Left ventricle myocardium inferior (tissue), 1 donor: ENCODE measurements around the gene COBLL1. TPM values are rescaled to one million over a fixed set of nuclear protein-coding genes. Genes with fewer than 3 reads are reported as not detected.

Source experiments
- DNase-seq: peaks from one replicate; pipeline ENCODE4 v3.0.0-alpha.2; 2020
- H3K27ac ChIP-seq: fragments of 200-600 bp; replicated peaks from 2 replicates; pipeline ENCODE4 v1.8.0; 2021
- H3K27me3 ChIP-seq: fragments of 200-600 bp; 2 replicates; pipeline ENCODE4 v1.8.0; 2021; ENCODE audit warnings: low read depth
- H3K36me3 ChIP-seq: fragments of 200-600 bp; 2 replicates; pipeline ENCODE4 v1.8.0; 2021
- H3K4me1 ChIP-seq: fragments of 200-600 bp; 2 replicates; pipeline ENCODE4 v1.8.0; 2021
- H3K4me3 ChIP-seq: fragments of 200-600 bp; 2 replicates; pipeline ENCODE4 v1.8.0; 2021; ENCODE audit warnings: mild to moderate bottlenecking, moderate library complexity
- H3K9me3 ChIP-seq: fragments of 200-600 bp; replicated peaks from 2 replicates; pipeline ENCODE4 v1.8.0; 2021
- intact Hi-C: fragments of 100-400 bp; cut with micrococcal nuclease; formaldehyde crosslinking; loops from one replicate; pipeline ENCODE4 v1.11.0; 2022
- total RNA-seq: library from RNA; stranded (reverse); fragmentation: NEBNext Ultra II Directional; extraction: Animal tissue kit (Norgen Biotek cat#: 25700); gene quantifications from one replicate; pipeline ENCODE4 v1.2.1, GENCODE V29; 2021
- TF ChIP-seq, protein P1 (sequence below): fragments of 200-600 bp; IDR thresholded peaks from 2 replicates; pipeline ENCODE4 v1.8.0; 2021; ENCODE audit warnings: antibody characterized with exemption, mild to moderate bottlenecking, borderline replicate concordance
- donor health status: DM: no; HTN: yes; CAD: no; lungs with severe emphysema.

The COBLL1 gene
- total RNA-seq, 1 donor from 2014 or later, result 15.3 TPM

DNA sequence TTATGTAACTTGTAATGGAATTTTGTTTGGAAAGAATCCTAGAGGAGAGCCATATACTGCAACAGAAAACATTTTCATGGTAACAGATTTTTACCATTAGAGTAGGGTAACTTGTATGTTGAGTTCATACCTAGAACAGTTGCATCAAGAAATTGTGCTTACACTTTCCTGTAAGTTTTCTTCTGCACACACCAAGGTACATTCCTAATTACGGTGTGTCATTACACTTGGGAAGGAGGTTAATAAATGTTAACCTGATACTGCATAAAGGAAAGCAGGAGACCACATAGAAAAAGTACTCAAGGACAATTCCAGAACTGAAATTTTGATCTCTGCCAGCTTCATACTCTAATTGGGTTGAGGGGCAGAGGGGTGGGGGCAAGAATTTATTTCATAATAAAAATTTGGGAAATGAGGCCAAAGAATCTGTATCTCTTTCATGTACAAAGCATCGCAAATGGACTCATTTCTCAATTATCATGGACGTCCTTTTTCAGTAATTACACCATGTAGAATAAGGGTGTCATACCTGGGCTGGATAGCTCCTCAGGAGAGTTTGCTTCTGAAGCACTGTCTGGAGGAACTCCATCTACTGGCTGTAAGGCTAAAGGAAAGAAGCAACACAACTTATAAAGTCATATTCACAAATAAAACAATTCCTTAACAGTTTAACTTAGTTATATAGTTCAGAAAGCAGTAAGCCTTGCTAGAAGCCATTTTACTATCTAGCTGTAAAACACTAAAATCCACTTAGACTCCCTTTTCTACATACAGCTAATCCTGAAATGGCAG, 137.5 kb downstream of the COBLL1 start:
- no peaks in the 10 kb centered on the region for H3K9me3 ChIP-seq
- H3K4me3 ChIP-seq, result no peak overlapping the region
- peaks cover 34% of the 10 kb centered on the region for H3K36me3 ChIP-seq
- TF ChIP-seq, protein P1, sequence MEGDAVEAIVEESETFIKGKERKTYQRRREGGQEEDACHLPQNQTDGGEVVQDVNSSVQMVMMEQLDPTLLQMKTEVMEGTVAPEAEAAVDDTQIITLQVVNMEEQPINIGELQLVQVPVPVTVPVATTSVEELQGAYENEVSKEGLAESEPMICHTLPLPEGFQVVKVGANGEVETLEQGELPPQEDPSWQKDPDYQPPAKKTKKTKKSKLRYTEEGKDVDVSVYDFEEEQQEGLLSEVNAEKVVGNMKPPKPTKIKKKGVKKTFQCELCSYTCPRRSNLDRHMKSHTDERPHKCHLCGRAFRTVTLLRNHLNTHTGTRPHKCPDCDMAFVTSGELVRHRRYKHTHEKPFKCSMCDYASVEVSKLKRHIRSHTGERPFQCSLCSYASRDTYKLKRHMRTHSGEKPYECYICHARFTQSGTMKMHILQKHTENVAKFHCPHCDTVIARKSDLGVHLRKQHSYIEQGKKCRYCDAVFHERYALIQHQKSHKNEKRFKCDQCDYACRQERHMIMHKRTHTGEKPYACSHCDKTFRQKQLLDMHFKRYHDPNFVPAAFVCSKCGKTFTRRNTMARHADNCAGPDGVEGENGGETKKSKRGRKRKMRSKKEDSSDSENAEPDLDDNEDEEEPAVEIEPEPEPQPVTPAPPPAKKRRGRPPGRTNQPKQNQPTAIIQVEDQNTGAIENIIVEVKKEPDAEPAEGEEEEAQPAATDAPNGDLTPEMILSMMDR, result no peak
- DNase-seq, result no peak
- intact Hi-C loops, result no loop called here
- H3K27ac ChIP-seq, result no peak overlapping the region
- no peaks in the 10 kb centered on the region for H3K27me3 ChIP-seq
- no peaks in the 10 kb centered on the region for H3K4me1 ChIP-seq

- no peaks in the 10 kb centered on the region for H3K27me3 ChIP-seq
- H3K9me3 ChIP-seq, result no peaks in the 10 kb centered on the region
- H3K36me3 ChIP-seq, result peaks cover 43% of the 10 kb centered on the region
- intact Hi-C loops, result no loop called here
- no peak overlapping the region for H3K27ac ChIP-seq
- no peak overlapping the region for H3K4me3 ChIP-seq
- DNase-seq, result no peak
- TF ChIP-seq, protein P1, result no peak
- H3K4me1 ChIP-seq, result no peaks in the 10 kb centered on the region
These were observed 140.1 kb downstream of the COBLL1 start for GRCh38 chr2:164701565-164701964.

- Histone ChIP-seq H3K4me1 (no peaks in the 10 kb centered on the region), H3K9me3 (no peaks in the 10 kb centered on the region), H3K27me3 (no peaks in the 10 kb centered on the region), H3K27ac (no peak overlapping the region), H3K4me3 (no peak overlapping the region), H3K36me3 (peaks cover 48% of the 10 kb centered on the region)
- no peak for DNase-seq
- TF ChIP-seq, protein P1, result no peak
- intact Hi-C loops, result no loop called here
These were observed 141.2 kb downstream of the COBLL1 start for GRCh38 chr2:164700390-164700789.

DNA sequence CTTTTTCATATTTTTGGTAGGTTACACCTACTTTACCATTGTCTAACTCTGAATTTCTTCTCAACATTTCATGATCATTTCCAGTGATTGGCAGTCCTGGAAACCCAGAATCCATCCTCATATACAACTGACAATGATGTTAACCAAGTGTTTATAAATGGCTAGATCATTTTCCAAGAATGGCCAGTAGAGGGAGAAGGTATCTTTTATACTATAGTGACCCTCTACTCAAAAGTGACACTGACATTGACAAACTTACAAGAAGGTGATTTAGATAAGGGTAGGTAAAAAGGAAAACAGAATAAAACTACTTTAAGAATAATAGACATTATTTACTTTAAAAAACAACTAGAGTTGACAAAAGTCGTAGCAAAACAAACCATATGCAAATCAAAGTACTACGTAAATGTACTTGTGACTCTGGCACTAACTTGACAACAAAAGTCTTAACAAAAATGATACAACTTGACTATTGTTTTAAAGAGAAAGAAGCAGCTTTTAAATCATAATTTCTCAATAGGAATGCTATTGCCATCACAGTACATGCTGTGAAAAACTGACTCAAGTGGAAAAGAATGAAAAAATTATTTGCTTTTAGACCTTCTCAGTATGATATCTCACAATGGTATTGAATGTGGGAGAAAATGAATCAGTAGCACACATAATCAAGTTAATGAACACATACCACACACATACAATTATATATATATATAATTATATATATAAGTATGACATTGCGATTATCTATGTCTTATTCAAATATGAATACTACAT, 143.7 kb downstream of the COBLL1 start:
- TF ChIP-seq, protein P1, result peak; percentile 65
- H3K27ac ChIP-seq, result no peak overlapping the region
- H3K36me3 ChIP-seq, result peaks cover 52% of the 10 kb centered on the region
- DNase-seq, result no peak
- no peaks in the 10 kb centered on the region for H3K9me3 ChIP-seq
- H3K27me3 ChIP-seq, result no peaks in the 10 kb centered on the region
- no peak overlapping the region for H3K4me3 ChIP-seq
- intact Hi-C loops, result loop anchor here (10.0 kb wide), 1 partner anchor 133 kb away; no protein-coding TSS in a partner anchor
- H3K4me1 ChIP-seq, result no peaks in the 10 kb centered on the region

DNA sequence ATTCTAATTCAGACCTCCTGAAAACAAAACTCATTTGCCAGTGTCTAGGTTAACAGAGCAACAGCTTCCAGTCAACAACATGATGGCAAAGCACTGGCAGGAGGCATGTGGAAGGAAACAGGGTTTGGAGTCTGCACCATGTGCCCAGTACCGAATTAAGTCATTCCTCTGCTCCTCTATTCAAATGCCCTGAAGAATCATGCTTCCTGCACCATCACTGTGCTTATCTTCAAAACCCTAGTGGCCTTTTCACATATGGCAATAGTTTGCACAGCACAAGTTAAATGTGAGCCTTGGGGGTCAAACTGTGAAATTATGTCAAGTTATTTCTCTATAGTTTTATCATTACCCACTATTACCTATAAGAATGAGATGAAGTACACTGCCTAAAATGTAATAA, 145.0 kb downstream of the COBLL1 start:
- no peaks in the 10 kb centered on the region for H3K27me3 ChIP-seq
- H3K4me1 ChIP-seq, result no peaks in the 10 kb centered on the region
- H3K9me3 ChIP-seq, result no peaks in the 10 kb centered on the region
- TF ChIP-seq, protein P1, result no peak
- H3K4me3 ChIP-seq, result no peak overlapping the region
- DNase-seq, result no peak
- no peak overlapping the region for H3K27ac ChIP-seq
- intact Hi-C loops, result loop anchor here (10.0 kb wide), 1 partner anchor 132 kb away; no protein-coding TSS in a partner anchor
- H3K36me3 ChIP-seq, result peaks cover 54% of the 10 kb centered on the region
